GM12878 (cell line): ENCODE results near the gene CYS1. TPM values are rescaled to one million over a fixed set of nuclear protein-coding genes. Genes with fewer than 3 reads are reported as not detected.

Source experiments
- ASH2L ChIP-seq: fragments of 300-600, 200-600 bp; sonication (generic); IDR thresholded peaks from 2 replicates; pipeline ENCODE4 v1.6.1; 2017; ENCODE audit warnings: low read depth, mild to moderate bottlenecking, borderline replicate concordance
- BHLHE40 ChIP-seq, 2 experiments: fragments of 450-650 bp in 1 of 2; IDR thresholded peaks; 2 replicates each; pipeline ENCODE4 v1.6.1; 2011 to 2017; ENCODE audit warnings: low read depth in 2 of 2, borderline replicate concordance in 1 of 2, improper control_type of control experiment in 1 of 2, low read length in 1 of 2, mild to moderate bottlenecking in 1 of 2
- CREM ChIP-seq: IDR thresholded peaks from 2 replicates; pipeline ENCODE4 v1.6.1; 2014; ENCODE audit warnings: antibody characterized with exemption, low read depth
- E2F8 ChIP-seq: fragments of 450-650 bp; IDR thresholded peaks from 2 replicates; pipeline ENCODE4 v1.6.1; 2018; ENCODE audit warnings: mild to moderate bottlenecking, low read depth, moderate library complexity; ENCODE audit not compliant: partially characterized antibody
- EGR1 ChIP-seq, 2 experiments: IDR thresholded peaks; 1 replicate in 1 of 2; 2 replicates in 1 of 2; pipeline ENCODE4 v1.6.1; 2011 to 2012; ENCODE audit warnings: low read depth in 2 of 2, low read length in 2 of 2, borderline replicate concordance in 1 of 2, mild to moderate bottlenecking in 1 of 2, moderate library complexity in 1 of 2
- EZH2 ChIP-seq: IDR thresholded peaks from 2 replicates; pipeline ENCODE4 v1.6.1; 2012; ENCODE audit warnings: low read depth, mild to moderate bottlenecking, control low read depth, inconsistent platforms, low read length, borderline replicate concordance; ENCODE audit not compliant: control insufficient read depth
- FOXK2 ChIP-seq: fragments of 450-650 bp; IDR thresholded peaks from 2 replicates; pipeline ENCODE4 v1.6.1; 2017; ENCODE audit warnings: mild to moderate bottlenecking, moderate library complexity
- GATAD2B ChIP-seq: fragments of 450-650 bp; conservative IDR thresholded peaks from 2 replicates; pipeline ENCODE4 v1.6.1; 2017; ENCODE audit warnings: low read depth, mild to moderate bottlenecking, moderate library complexity
- HDAC2 ChIP-seq: fragments of 200-600 bp; sonication (generic); IDR thresholded peaks from 2 replicates; pipeline ENCODE4 v1.6.1; 2017
- IKZF2 ChIP-seq, 2 experiments: fragments of 450-650 bp; IDR thresholded peaks; 2 replicates each; pipeline ENCODE4 v1.6.1; 2017; ENCODE audit warnings: mild to moderate bottlenecking in 2 of 2, moderate library complexity in 2 of 2
- MEF2A ChIP-seq: IDR thresholded peaks from 2 replicates; pipeline ENCODE4 v1.6.1; 2011; ENCODE audit warnings: low read depth, mild to moderate bottlenecking, low read length, moderate library complexity; ENCODE audit not compliant: insufficient read depth
- MLLT1 ChIP-seq: fragments of 450-650 bp; IDR thresholded peaks from 2 replicates; pipeline ENCODE4 v1.6.1; 2016; ENCODE audit warnings: mild to moderate bottlenecking
- PML ChIP-seq: IDR thresholded peaks from 2 replicates; pipeline ENCODE4 v1.6.1; 2012; ENCODE audit warnings: low read length, inconsistent platforms
- POLR2AphosphoS2 ChIP-seq: IDR thresholded peaks from 2 replicates; pipeline ENCODE4 v1.6.1; 2011; ENCODE audit warnings: low read depth, mild to moderate bottlenecking, low read length, improper control_type of control experiment, moderate library complexity
- POLR2AphosphoS5 ChIP-seq: IDR thresholded peaks from 2 replicates; pipeline ENCODE4 v1.6.1; 2011; ENCODE audit warnings: mild to moderate bottlenecking, low read length, inconsistent platforms
- RBBP5 ChIP-seq: fragments of 200-600 bp; sonication (generic); conservative IDR thresholded peaks from 2 replicates; pipeline ENCODE4 v1.6.1; 2016
- RFX5 ChIP-seq: IDR thresholded peaks from 2 replicates; pipeline ENCODE4 v1.6.1; 2011; ENCODE audit warnings: low read depth, low read length, improper control_type of control experiment
- SMARCA5 ChIP-seq: fragments of 450-650 bp; IDR thresholded peaks from 2 replicates; pipeline ENCODE4 v1.6.1; 2017; ENCODE audit warnings: mild to moderate bottlenecking
- SREBF2 ChIP-seq: IDR thresholded peaks from 2 replicates; pipeline ENCODE4 v1.6.1; 2012; ENCODE audit warnings: mild to moderate bottlenecking, low read length
- STAT3 ChIP-seq: IDR thresholded peaks from 2 replicates; pipeline ENCODE4 v1.6.1; 2011; ENCODE audit warnings: low read depth, low read length, improper control_type of control experiment
- TBL1XR1 ChIP-seq: IDR thresholded peaks from 2 replicates; pipeline ENCODE4 v1.6.1; 2012; ENCODE audit warnings: low read depth, low read length, improper control_type of control experiment
- TCF7 ChIP-seq: IDR thresholded peaks from 2 replicates; pipeline ENCODE4 v1.6.1; 2014; ENCODE audit warnings: antibody characterized with exemption, borderline replicate concordance
- ZBTB11 ChIP-seq: fragments of 450-650 bp; formaldehyde crosslinking; IDR thresholded peaks from 2 replicates; pipeline ENCODE4 v1.5.0; 2022; ENCODE audit warnings: mild to moderate bottlenecking, missing genetic modification characterization
- polyA plus RNA-seq, 11 experiments: library from polyadenylated mRNA; depleted of rRNA in 4 of 11; unstranded in 6 of 11; stranded (reverse) in 5 of 11; fragments of >200 nt; fragmentation: Nextera tagmentation in 4 of 11; fragmentation: Illumina TruSeq in 1 of 11; extraction: Ambion mirVana in 4 of 11; extraction: Trizol in 1 of 11; gene quantifications; 1 replicate in 1 of 11; 2 replicates in 10 of 11; pipeline versions ENCODE4 v1.2.1 to v1.2.3, GENCODE V29; 2011 to 2016; ENCODE audit warnings: inconsistent platforms in 2 of 11, missing spikeins in 2 of 11, low read depth in 1 of 11
- total RNA-seq, 4 experiments: library from RNA; depleted of rRNA in 3 of 4; stranded (reverse); fragments of >200 nt in 3 of 4; fragmentation: Illumina TruSeq in 1 of 4; extraction: Trizol in 1 of 4; gene quantifications; 2 replicates each; pipeline versions ENCODE4 v1.2.1 to v1.2.3, GENCODE V29; 2013 to 2021
- TF ChIP-seq, protein P1 (sequence below): IDR thresholded peaks from 2 replicates; pipeline ENCODE4 v1.6.1; 2011; ENCODE audit warnings: low read depth, mild to moderate bottlenecking, low read length, moderate library complexity, borderline replicate concordance; ENCODE audit errors: extremely low read depth

Gene CYS1
- total and polyA plus RNA-seq, 10 of the 15 experiments (the other 5 are each of a cell fraction or from before 2014, with no cell fraction given), result 0.35 to 6.4 (median 2.5) TPM

GRCh38 chr2:10091182-10091888 lies 11.1 kb upstream of the CYS1 start (continued):
- no peak for TF ChIP-seq ZBTB11 (CRISPR knock-in tag)
- TF ChIP-seq STAT3, result no peak
- TF ChIP-seq E2F8, result no peak
- TF ChIP-seq TBL1XR1, result no peak
- TF ChIP-seq BHLHE40 (IDR thresholded peaks at IDR 0.05; ENCODE audit: borderline replicate concordance in 1 of 2, low read depth in 2 of 2, low read length in 1 of 2), result no peak; a peak in 1 of 4 replicates
- no peak for TF ChIP-seq POLR2AphosphoS2
- no peak for TF ChIP-seq EZH2
- TF ChIP-seq SREBF2, result no peak
- no peak for TF ChIP-seq PML
- TF ChIP-seq MLLT1, result 0 out of 2 replicates have a peak, but pooled peaks have one; percentile 12
- TF ChIP-seq IKZF2 (IDR thresholded peaks at IDR 0.05), result peak; percentile 37 to 42; a peak in 3 of 4 replicates
- TF ChIP-seq HDAC2, result no peak
- no peak for TF ChIP-seq MEF2A
- 0 out of 2 replicates have a peak, but pooled peaks have one; percentile 48 for TF ChIP-seq SMARCA5
- no peak for TF ChIP-seq EGR1 (IDR thresholded peaks at IDR 0.05; ENCODE audit: borderline replicate concordance in 1 of 2, low read depth in 2 of 2, low read length in 2 of 2)
- 0 out of 2 replicates have a peak, but pooled peaks have one; percentile 10 for TF ChIP-seq CREM
- no peak for TF ChIP-seq TCF7
- TF ChIP-seq RBBP5, result no peak
- TF ChIP-seq, protein P1, sequence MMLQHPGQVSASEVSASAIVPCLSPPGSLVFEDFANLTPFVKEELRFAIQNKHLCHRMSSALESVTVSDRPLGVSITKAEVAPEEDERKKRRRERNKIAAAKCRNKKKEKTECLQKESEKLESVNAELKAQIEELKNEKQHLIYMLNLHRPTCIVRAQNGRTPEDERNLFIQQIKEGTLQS, result no peak
- no peak for TF ChIP-seq ASH2L
- peak; percentile 93; the same call in 1 of the 2 replicates for TF ChIP-seq GATAD2B
- no peak for TF ChIP-seq POLR2AphosphoS5
- no peak for TF ChIP-seq RFX5
- no peak for TF ChIP-seq FOXK2
